MM.1S (cell line): Measurements from ENCODE around the gene HIBADH.

Experiments
- EZH2 ChIP-seq: fragments of 300-600 bp; sonication (generic); optimal IDR thresholded peaks from 2 replicates; pipeline ENCODE3; 2017; ENCODE audit warnings: low read depth, mild to moderate bottlenecking, antibody characterized with exemption, low read length, mixed read lengths
- EZH2phosphoT487 ChIP-seq: fragments of 300-600 bp; sonication (generic); IDR thresholded peaks from 2 replicates; pipeline ENCODE4 v1.6.1; 2018; ENCODE audit warnings: antibody characterized with exemption, low read length
- TF ChIP-seq, protein P1 (sequence below): fragments of 300-600 bp; sonication (generic); IDR thresholded peaks from 2 replicates; pipeline ENCODE4 v1.5.1; 2016; ENCODE audit warnings: antibody characterized with exemption, low read length, mixed read lengths

- no peak for TF ChIP-seq EZH2phosphoT487
- TF ChIP-seq EZH2: no peak
- TF ChIP-seq, protein P1, sequence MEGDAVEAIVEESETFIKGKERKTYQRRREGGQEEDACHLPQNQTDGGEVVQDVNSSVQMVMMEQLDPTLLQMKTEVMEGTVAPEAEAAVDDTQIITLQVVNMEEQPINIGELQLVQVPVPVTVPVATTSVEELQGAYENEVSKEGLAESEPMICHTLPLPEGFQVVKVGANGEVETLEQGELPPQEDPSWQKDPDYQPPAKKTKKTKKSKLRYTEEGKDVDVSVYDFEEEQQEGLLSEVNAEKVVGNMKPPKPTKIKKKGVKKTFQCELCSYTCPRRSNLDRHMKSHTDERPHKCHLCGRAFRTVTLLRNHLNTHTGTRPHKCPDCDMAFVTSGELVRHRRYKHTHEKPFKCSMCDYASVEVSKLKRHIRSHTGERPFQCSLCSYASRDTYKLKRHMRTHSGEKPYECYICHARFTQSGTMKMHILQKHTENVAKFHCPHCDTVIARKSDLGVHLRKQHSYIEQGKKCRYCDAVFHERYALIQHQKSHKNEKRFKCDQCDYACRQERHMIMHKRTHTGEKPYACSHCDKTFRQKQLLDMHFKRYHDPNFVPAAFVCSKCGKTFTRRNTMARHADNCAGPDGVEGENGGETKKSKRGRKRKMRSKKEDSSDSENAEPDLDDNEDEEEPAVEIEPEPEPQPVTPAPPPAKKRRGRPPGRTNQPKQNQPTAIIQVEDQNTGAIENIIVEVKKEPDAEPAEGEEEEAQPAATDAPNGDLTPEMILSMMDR: no peak
These were observed 130.4 kb downstream of the HIBADH start for GRCh38 chr7:27532314-27532713.
